Loucy (cell line): ENCODE measurements around the gene CDC42EP5.
"Not testable (repeated sequence)": the region's sequence is repeated elsewhere in the genome, so short reads cannot be mapped to it uniquely, and the experiment has no call there.

ENCODE experiments used
- H2AFZ ChIP-seq: fragments of 200-600 bp; sonication (generic); 2 replicates; pipeline ENCODE4 v1.6.0; 2016; ENCODE audit warnings: antibody characterized with exemption, mild to moderate bottlenecking, low read length, moderate library complexity
- H3F3A ChIP-seq: fragments of 200-600 bp; 2 replicates; pipeline ENCODE4 v1.6.0; 2016; ENCODE audit warnings: antibody characterized with exemption, low read depth, mild to moderate bottlenecking
- H3K27me3 ChIP-seq: fragments of 200-600 bp; sonication (generic); 2 replicates; pipeline ENCODE4 v1.6.1; 2014; ENCODE audit warnings: low read length, mild to moderate bottlenecking; ENCODE audit not compliant: insufficient read depth, poor library complexity, severe bottlenecking
- H3K36me3 ChIP-seq: fragments of 200-600 bp; sonication (generic); 2 replicates; pipeline ENCODE4 v1.6.1; 2016; ENCODE audit warnings: low read length; ENCODE audit not compliant: insufficient read depth
- H3K4me1 ChIP-seq: fragments of 200-600 bp; sonication (generic); 2 replicates; pipeline ENCODE4 v1.5.1; 2014; ENCODE audit warnings: low read length, mild to moderate bottlenecking; ENCODE audit not compliant: insufficient read depth, poor library complexity, severe bottlenecking
- H3K4me2 ChIP-seq: fragments of 200-600 bp; sonication (generic); 2 replicates; pipeline ENCODE4 v1.6.0; 2014; ENCODE audit warnings: antibody characterized with exemption, low read length, low read depth, mild to moderate bottlenecking; ENCODE audit not compliant: poor library complexity, severe bottlenecking
- H3K4me3 ChIP-seq: fragments of 200-600 bp; sonication (generic); 2 replicates; pipeline ENCODE4 v1.5.1; 2014; ENCODE audit warnings: low read length, mild to moderate bottlenecking, mixed read lengths; ENCODE audit not compliant: poor library complexity, severe bottlenecking
- H3K79me2 ChIP-seq: fragments of 200-600 bp; sonication (generic); 2 replicates; pipeline ENCODE4 v1.6.1; 2014; ENCODE audit warnings: low read length; ENCODE audit not compliant: insufficient read depth
- H3K9ac ChIP-seq: fragments of 200-600 bp; sonication (generic); 2 replicates; pipeline ENCODE4 v1.6.0; 2014; ENCODE audit warnings: mild to moderate bottlenecking, low read depth, low read length, moderate library complexity; ENCODE audit not compliant: poor library complexity, severe bottlenecking
- H3K9me2 ChIP-seq: fragments of 200-600 bp; sonication (generic); replicated peaks from 2 replicates; pipeline ENCODE4 v1.6.1; 2016; ENCODE audit warnings: low read depth, low read length, mixed read lengths
- H3K9me3 ChIP-seq: fragments of 200-600 bp; sonication (generic); 2 replicates; pipeline ENCODE4 v1.6.1; 2014; ENCODE audit warnings: mild to moderate bottlenecking, antibody characterized with exemption, low read length, low read depth; ENCODE audit not compliant: insufficient read depth
- H4K20me1 ChIP-seq: fragments of 200-600 bp; sonication (generic); 2 replicates; pipeline ENCODE4 v1.6.0; 2014; ENCODE audit warnings: antibody characterized with exemption, low read length, mild to moderate bottlenecking; ENCODE audit not compliant: insufficient read depth, poor library complexity, severe bottlenecking
- EZH2phosphoT487 ChIP-seq: fragments of 200-600 bp; IDR thresholded peaks from 2 replicates; pipeline ENCODE4 v1.6.1; 2018; ENCODE audit warnings: antibody characterized with exemption, mild to moderate bottlenecking, moderate library complexity, borderline replicate concordance
- TF ChIP-seq, protein P1 (sequence below): fragments of 200-600 bp; sonication (generic); conservative IDR thresholded peaks from 2 replicates; pipeline ENCODE4 v1.5.1; 2014; ENCODE audit warnings: mild to moderate bottlenecking, antibody characterized with exemption, low read length

Gene CDC42EP5

DNA sequence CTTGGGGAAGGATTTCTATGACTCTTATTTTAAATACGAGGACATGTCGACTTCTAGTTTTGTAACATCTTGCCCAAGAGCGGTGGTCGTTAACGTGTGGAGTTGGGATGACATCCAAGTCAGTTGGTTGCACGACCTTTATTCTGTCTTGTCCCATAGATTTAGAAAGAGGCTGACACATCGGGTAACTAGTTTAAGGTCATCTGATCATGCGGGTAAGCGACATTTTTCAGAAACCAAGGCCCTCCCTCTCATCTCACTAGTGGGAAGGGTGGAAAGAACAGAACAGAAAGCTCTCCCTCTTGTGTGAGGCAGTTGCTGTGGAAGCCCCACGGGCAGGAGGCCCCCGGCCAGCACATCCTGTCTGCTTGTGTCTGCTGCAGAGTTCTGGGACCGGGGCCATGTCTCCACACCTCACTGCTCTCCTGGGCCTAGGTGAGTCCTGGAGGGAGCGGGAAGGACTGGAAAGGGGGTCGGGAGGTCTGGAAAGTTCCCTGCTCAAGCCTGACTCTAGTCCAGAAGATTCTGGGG, 29.5 kb upstream of the CDC42EP5 start, which contains the start of gene LAIR2:
Gene LAIR2 (plus strand): TSS at position 314 of the 531 bp plus-strand sequence. CDS start 88 bp downstream, at position 402.
- H3K9ac ChIP-seq, result peak within 1 kb of the TSS; percentile 52
- peaks cover 4% of the 10 kb centered on the region for H3K79me2 ChIP-seq
- H3K4me3 ChIP-seq, result peak within 1 kb of the TSS; percentile 67
- peak within 1 kb of the TSS; percentile 66 for H3K4me2 ChIP-seq
- no peaks in the 10 kb centered on the region for H3F3A ChIP-seq
- no peaks in the 10 kb centered on the region for H4K20me1 ChIP-seq
- H3K36me3 ChIP-seq, result no peaks in the 10 kb centered on the region
- H3K4me1 ChIP-seq, result peaks cover 10% of the 10 kb centered on the region
- H3K27me3 ChIP-seq, result no peaks in the 10 kb centered on the region
- no peaks in the 10 kb centered on the region for H3K9me3 ChIP-seq
- TF ChIP-seq, protein P1, sequence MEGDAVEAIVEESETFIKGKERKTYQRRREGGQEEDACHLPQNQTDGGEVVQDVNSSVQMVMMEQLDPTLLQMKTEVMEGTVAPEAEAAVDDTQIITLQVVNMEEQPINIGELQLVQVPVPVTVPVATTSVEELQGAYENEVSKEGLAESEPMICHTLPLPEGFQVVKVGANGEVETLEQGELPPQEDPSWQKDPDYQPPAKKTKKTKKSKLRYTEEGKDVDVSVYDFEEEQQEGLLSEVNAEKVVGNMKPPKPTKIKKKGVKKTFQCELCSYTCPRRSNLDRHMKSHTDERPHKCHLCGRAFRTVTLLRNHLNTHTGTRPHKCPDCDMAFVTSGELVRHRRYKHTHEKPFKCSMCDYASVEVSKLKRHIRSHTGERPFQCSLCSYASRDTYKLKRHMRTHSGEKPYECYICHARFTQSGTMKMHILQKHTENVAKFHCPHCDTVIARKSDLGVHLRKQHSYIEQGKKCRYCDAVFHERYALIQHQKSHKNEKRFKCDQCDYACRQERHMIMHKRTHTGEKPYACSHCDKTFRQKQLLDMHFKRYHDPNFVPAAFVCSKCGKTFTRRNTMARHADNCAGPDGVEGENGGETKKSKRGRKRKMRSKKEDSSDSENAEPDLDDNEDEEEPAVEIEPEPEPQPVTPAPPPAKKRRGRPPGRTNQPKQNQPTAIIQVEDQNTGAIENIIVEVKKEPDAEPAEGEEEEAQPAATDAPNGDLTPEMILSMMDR, result no peak
- no peak for TF ChIP-seq EZH2phosphoT487
- H3K9me2 ChIP-seq, result no peaks in the 10 kb centered on the region
- peak within 1 kb of the TSS; percentile 51; the same call in 1 of the 2 replicates for H2AFZ ChIP-seq

DNA sequence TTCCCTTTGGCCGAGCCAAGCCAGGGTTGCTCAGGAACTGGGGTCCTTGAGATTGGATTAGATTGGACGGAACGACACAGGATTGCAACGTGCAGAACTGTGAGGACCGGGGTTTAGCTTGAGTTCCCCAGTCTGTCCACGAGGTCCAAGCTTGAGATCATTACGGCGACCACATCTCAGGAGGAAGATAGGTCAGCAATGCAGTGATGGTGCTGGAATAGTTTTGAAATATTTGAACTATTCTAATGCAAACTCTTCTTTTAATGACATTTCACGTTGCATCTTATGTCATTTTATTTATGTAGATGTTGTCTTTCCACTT, 25.3 kb upstream of the CDC42EP5 start:
- not testable (repeated sequence) for H3K79me2 ChIP-seq, H2AFZ ChIP-seq, H3F3A ChIP-seq, H3K9me3 ChIP-seq, H3K36me3 ChIP-seq, H4K20me1 ChIP-seq, H3K27me3 ChIP-seq, H3K4me1 ChIP-seq, H3K9me2 ChIP-seq
- Histone ChIP-seq H3K4me3 (peak overlapping the region; percentile 70), H3K4me2 (peak overlapping the region; percentile 66), H3K9ac (peak overlapping the region; percentile 71)

DNA sequence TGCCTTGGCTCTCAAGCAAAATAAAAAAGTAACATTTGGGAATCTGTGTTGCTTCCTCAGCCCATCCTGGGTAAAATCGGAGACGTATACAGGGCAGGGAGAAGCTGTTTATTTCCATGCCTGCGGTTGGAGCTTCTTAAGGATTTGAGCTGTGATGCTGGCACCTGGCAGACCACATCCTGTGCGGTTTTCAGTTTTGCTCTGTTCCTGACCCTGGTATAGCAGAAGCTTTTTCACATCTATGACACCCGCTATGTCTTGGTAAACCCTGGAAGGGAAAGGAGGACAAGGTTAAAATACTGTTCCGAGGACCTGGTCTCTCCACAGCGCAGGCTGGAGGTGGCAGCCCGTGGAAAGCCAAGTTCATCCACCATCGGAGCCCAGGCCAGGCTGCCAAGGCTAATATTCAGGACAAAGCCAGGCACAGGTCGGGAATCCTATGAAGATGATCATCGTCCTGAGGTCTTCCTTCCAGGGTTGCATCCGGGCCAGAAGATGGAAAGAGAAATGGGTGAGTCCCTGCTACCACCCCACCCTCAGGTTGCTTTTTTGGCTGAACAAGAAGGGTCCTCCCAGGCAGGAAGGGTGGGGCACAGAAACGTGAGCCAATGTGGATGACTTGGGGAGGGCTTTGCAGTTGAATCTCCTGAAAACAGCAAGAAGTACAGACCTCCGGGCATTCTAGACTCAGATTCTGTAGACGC, 24.8 kb upstream of the CDC42EP5 start:
- H3K27me3 ChIP-seq, result not testable (repeated sequence)

DNA sequence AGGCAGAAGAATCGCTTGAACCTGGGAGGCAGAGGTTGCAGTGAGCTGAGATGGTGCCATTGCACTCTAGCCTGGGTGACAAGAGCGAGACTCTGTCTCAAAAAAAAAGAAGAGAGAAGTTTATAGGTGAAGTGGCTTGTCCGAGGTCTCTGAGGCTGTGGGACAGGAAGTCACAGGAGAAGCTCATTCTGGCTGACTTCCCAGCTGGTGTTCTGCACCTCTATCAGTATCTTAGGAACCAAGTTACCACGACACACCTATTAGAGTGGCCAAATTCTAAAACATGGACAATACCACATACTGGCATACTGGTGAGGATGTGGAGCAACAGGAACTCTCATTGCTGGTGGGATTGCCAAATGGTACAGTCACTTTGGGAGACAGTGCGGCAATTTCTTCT, 22.2 kb upstream of the CDC42EP5 start:
- H3K9ac ChIP-seq, H3K79me2 ChIP-seq, H3K4me3 ChIP-seq, H3K27me3 ChIP-seq, H3K36me3 ChIP-seq, H3K4me2 ChIP-seq, H3K9me2 ChIP-seq, H4K20me1 ChIP-seq, H3K4me1 ChIP-seq, H2AFZ ChIP-seq, H3F3A ChIP-seq, H3K9me3 ChIP-seq: not testable (repeated sequence)

More for the DNA sequence above, 24.8 kb upstream of the CDC42EP5 start:
- H3K4me1 ChIP-seq, H3K9me2 ChIP-seq, H3K9me3 ChIP-seq, H4K20me1 ChIP-seq, H2AFZ ChIP-seq, H3K36me3 ChIP-seq, H3K79me2 ChIP-seq, H3F3A ChIP-seq: not testable (repeated sequence)
- H3K4me3 ChIP-seq, result peak overlapping the region; percentile 70
- peak overlapping the region; percentile 66 for H3K4me2 ChIP-seq
- H3K9ac ChIP-seq, result peak overlapping the region; percentile 71
